Left forelimb (tissue), 1 donor: ENCODE data around the gene FAM241B.

ENCODE experiments used
- DNase-seq: peaks from one replicate; pipeline ENCODE4 v3.0.0-alpha.2; 2018; ENCODE audit warnings: low spot score

The FAM241B gene, protein sequence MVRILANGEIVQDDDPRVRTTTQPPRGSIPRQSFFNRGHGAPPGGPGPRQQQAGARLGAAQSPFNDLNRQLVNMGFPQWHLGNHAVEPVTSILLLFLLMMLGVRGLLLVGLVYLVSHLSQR

DNA sequence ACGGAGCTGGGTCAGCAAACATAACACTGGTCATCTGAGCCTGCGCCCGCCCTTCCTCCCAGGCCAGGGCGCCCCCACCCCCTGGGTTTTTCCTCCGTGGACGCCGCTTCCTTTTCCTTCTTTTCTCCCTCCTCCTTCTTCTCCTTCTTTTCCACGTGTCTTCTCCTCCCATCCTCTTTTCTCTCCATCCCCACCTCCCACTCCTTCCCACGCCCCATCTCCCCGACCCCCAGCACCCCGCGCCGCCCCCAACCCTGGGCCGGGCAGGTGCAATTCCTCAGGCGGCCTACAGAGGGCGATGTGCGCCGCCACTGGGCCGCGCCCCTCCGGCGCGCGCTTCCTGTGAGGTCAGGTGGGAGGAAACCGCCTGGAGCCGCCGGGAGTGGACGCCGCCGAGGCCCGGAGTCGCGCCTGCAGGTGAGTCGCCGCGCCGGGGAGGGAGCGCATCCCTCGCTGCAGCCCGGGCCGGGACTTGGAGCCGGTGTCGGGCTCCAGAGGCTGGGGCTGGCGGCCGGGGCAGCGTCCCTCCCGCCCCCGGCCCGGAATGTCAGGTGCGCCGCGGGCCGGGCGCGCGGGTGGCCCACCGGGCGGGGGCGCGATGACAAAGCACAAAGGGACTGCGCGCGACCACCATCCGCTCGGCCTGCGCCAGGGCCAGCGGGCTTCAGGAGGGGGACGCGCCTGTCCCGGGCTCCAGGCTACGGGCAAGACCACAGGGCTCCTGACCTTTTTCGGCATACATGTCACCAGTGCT, at the start of gene FAM241B:
Gene FAM241B, plus strand, starts transcription at position 351 of the 754 bp plus-strand sequence. CDS start 1,497 bp downstream, outside the sequence.
- no peak for DNase-seq

DNA sequence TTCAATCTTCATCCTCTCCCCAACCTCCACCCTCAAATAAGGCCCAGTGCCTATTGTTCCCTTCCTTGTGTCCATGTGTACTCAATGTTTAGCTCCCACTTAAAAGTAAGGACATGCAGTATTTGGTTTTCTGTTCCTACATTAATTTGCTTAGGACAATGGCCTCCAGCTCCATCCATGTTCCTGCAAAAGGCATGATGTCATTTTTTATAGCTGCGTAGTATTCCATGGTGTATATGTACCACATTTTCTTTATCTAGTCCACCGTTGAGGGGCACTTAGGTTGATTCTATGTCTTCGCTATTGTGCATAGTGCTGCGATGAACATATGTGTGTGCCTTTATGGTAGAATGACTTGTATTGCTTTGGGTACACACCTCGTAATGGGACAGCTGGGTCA, 49.6 kb upstream of the FAM241B start:
- no peak for DNase-seq

DNA sequence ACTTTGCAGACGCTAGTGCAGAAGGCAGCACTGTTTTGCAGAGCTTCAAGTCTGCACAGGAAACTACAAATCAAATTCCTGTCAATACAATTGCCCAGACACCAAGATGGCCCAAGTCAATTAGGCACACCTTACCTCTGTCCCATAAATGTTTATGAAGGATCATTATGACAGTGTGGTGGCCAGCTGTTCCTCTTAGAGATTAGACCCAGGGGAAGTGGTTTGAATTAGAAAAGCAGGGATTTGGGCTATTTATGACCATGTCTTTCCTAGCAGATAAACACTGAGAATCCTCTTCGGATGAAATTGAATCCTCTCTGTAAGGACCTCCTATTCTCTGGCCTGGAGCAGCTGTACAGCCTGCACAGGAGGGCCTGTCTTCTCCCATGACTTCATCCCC, 46.9 kb upstream of the FAM241B start:
- DNase-seq: no peak

DNA sequence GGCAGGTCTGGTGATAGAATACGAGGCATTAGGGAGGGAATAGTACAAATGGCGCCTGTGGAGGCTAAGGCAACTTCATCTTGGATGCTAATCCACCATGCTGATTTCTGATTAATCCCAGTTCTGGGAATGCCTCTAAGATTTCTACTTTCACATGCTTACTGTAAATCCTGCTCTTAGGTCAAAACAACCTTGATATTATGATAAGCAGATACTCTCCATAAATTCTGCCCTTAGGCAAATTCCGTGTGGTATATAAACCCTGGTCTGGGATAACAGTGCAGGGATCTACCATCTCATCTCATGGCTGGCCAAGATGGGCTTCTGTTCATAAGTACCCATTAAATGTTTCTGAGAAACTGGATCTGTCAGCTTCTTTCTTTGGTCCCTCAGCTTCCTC, 45.4 kb upstream of the FAM241B start:
- no peak for DNase-seq

DNA sequence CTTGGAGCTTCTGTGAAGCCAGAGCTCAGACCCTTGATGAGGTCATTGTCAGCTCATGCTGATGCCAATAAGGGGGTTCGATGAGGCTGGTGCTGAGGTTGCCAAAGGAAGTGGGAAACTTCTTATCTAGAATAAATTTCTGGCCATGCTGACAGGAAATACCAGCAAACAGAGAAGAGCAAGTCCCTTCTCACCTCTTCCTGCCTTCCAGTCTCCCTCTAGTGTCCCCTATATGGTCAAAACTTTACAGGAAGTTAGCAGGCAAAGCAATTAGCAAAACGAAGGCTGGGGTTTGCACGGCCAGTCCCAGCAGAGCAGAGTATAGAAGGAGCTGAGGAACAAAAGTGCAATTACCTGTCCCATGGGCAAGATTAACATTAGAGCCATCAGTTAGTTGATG, 41.7 kb upstream of the FAM241B start:
- DNase-seq: no peak

DNA sequence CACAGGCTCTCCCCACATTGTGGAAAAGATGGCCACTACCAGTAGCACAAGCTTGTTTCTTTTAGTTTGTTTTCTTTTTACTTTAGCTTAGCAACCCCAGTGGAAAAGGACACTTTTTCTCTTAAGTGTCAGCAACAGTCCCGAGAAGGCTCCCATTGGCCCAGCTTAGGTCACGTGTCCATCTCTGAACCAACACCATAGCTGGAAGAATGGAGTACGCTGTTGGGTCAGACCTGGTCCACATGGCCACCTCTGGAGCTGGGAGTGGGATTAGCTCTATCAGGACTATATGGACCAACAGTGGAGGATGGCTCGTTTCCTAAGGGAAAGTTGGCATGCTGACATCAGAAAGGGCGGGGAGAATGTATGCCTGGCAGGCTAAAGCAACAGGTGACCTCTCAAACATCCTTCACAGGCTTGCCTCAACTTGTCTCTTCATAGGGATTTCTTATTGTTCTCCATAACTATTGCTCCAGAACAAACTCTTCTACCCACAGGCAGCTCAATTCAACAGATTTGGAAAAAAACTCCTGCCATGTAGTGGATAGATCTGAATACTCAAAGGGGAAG, 29.2 kb upstream of the FAM241B start:
- no peak for DNase-seq

DNA sequence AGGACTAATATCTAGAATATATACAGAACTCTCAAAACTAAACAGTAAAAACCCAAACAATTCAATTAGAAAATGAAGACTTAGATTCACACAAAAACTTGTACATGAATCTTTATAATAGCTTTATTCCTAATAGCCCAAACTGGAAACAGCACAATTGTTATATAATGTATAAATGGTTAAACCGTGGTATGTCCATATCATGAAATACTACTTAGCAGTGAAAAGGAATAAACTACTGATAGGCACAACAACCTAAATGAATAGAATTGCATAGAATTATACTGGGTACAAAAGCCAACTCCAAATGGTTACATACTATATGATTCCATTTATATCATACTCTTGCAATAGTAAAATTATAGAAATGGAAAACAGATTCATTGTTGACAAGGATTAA, 21.0 kb upstream of the FAM241B start:
- DNase-seq: no peak

DNA sequence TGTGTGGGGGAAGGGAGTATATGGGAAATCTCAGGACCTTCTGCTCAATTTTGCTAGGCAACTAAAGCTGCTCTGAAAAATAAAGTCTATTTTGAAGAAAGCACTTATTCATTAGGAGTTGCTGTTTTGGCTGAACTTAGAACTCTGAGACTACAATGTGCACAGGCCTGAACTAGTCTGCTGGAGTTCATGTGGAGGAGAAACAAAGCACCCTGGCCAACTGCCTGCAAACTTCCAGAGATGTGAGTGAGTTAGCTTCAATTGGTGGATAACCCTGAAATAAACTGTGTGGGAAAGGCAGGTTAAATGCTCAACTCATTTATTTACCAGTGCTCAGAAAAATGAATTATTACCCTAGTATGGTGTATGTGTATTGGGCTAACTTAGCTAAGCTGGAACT, 17.3 kb upstream of the FAM241B start:
- no peak for DNase-seq

DNA sequence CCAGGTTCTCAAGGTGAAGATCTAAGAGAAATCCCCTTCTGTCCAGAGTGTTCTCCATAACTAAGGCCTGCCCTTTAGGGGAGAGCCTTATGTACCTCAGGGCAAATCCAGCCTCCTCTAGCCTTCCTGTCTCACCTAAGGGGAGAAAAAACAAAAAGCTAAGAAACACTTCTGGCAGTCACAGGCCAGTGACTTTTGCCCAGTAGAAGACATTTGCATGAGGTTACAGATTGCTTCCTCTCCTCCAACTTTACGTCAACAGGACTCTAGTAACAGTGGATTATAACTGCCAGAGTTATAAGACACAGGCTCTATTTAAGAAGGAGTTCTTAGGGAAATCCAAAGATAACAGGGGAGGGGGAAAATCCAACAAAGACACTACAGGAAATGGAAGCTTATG, 15.9 kb upstream of the FAM241B start:
- no peak for DNase-seq

DNA sequence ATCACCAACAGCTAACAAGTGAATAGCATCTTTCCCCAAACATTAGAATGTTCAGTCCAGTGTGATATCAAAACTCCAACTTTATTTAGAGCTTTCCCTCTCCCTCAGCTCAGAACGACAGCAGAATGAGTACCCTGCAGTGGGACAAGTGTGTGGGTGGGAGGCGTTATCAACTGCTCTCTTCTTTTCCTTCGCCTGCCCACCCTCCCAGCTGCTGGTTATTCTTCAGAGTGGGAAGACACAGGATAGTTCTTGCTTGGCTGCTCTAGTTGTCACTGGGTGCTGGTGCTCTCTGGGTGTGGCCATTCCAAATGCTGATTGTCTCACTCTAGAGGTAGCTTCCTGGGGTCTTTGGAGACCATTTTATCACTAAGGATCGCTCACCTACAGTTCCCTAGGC, 13.7 kb upstream of the FAM241B start:
- DNase-seq: no peak

DNA sequence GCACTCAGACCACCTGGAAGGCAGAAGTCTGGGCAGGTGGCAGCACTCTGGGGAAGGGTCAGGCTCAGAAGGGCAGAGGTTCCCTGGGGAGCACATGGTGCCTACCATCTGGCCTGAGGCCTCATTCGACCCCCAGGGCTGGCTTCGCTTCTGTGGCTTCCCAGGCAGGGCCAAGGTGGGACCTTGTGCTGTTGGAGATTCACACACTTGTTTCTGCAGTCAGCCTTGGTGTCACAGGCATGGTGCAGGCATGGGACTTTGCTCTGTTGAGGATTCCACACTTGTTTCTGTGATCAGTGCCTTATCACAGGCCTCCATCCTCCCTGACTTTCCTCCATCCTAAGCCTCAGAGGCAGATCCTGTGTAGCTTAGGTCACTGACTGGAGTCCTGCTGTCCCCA, 11.3 kb upstream of the FAM241B start:
- DNase-seq: no peak

DNA sequence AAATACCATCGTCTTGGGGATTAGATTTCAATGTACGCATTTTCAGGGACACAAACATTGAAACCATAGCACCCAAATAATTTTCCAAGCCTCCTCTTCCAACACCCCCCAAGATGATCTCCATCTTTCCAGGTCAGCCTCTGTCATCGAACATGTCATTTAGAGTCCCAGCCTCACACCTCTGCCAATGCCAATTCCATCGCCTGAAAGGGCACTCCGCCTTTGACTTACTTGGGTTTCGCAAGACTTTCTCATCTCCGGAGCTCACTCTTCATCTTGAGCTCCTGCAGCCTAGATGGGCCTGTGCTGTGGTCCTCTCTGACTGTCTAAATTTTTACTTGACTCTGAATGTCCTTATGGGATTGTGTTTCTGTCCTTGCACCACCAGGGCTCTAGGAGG, 10.4 kb upstream of the FAM241B start:
- DNase-seq: no peak

DNA sequence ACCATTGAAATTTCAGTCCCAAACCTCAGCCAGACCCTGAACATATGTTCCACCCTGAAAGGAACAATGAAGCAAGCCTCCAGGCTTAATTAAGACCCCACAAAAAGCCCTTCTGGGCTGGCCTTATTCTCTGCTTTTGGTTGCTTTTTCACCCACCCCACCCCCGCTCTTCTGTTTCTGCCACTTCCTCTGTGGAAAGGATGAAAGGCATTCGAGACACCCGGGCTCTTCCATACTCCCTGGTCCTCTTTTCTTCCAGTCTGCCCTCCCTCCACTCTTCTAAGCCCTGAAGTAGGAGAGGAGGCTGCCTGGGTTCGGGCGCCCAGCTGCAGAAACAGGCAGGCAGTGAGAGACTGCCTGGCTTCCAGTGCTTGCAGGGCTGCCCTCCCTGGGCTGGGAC, 9.4 kb upstream of the FAM241B start:
- DNase-seq: no peak

DNA sequence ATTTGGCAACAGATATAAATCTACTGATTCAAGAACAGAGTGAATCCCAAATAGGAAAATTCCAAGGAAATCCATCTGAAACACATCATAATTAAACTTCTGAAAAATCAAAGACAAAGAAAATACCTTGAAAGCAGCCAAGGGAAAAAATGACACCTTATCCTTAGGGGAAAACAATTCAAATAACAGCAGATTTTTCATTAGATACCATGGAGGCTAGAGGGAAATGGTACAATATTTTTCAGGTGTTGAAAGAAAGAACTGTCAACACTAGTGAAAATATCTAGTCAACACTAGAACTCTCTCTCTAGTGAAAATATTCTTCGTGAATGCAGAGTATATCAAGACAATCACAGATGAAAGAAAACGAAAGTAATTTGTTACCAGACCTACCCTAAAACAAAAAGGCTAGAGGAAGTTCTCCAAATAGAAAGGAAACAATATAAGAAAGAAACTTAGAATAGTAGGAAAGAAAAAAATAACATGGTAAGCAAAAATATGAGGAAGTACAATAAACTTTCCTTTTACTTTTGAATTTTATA, 5.7 kb upstream of the FAM241B start:
- DNase-seq: no peak

DNA sequence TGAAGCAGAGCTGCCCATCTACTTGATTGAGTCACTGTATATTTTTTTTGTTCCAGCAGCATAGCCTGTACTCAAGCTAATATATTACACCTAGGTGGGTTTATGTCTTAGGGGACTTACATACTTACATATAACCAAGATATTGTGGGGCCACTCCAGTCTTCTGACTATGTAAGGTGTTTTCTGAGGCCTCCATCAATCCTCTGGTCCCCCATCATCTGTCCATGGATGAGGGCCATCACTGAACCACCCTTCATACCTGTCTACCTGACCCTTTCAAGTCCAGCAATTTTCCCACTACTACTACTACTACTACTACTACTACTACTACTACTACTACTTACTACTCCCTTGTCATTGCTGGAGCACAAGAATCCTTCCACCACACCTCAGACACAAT, 3.2 kb upstream of the FAM241B start:
- DNase-seq: no peak

DNA sequence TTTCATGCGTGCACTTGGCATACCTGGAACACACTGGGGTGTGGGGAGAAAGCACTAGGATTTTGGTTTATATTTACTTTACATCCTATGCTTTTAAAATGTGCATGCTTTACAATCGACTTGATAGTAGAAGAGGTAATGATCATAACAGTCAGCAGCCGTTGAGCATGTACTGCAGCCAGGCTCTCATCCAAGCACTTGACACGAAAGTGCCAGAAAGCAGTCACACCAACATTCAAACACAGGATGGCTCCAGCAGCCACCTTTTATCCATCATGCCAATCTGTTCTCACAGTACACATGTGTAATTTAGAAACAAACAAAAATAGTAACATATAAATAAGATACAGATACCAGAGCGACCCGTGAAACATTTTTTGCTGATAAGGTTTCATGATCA, 1.2 kb upstream of the FAM241B start:
- no peak for DNase-seq

DNA sequence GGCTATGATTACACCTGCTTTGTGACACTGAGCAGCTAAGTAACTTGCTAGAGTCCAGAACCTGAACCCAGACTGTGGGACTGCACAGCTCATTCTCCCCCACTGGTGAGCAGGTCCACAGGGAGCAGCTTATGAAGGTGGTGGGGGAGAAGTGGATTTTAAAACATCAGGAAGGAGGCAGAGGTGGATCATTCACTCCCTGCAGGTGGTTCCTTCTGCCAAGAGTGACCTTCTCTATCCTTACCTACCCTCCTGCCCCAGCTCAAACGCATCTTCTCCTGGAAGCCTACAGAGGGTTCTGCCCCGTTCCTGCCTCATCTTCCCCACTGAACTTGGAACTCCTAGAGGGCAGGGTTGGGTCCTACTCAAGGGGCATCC, 539 bp upstream of the FAM241B start:
- no peak for DNase-seq

DNA sequence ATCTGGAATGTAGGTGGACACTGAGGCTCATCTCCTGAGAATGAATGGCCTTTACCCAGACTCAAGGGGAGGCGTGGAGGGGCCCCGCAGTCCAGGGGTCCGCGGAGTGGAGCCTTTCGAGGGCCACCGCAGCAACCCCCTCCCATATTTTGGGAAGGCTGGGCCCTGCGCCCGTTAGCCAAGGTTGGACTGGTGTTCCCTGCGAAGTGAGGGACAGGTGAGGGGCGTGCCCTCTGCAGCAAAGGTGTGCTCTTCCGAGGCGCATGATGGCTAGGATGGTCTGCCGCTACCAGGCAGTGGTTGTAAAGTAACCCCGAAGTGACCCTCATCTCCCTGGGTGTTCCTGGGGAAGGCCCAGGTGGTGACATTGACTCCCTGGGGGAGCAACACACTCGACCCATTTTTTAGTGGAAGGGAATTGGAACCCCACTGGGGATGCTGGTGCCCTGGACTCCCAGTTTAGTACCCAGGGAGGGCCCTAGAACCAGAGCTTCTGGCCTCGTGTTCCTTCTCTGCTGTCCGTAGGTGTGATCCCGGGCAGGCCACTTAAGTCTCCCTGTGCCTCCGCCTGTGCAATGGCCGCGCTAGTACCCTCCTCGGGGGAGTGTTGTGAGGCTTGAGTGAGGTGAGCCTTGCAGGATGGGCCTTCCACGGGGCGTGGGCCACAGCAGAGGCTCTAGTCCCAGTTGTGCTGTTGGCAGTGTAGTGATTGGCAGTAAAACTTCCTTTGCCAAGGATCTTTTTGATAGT, 779 bp downstream of the FAM241B start:
- DNase-seq: no peak

DNA sequence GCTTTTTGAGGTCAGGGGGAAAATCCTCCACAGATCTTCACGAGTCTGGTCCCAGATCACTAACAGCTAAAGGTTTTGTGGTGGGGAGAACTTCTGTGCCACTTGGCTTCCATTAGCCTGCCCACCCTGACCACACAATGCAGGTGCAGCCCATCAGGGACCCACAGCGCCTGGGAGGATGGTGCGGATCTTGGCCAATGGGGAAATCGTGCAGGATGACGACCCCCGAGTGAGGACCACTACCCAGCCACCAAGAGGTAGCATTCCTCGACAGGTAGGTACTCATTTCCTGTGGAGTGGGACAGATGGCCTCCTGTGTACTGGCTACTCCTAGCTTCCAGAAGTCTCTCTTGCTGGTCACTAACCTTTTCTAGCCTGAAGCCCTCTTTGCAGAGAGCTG, 1.5 kb downstream of the FAM241B start:
- no peak for DNase-seq

DNA sequence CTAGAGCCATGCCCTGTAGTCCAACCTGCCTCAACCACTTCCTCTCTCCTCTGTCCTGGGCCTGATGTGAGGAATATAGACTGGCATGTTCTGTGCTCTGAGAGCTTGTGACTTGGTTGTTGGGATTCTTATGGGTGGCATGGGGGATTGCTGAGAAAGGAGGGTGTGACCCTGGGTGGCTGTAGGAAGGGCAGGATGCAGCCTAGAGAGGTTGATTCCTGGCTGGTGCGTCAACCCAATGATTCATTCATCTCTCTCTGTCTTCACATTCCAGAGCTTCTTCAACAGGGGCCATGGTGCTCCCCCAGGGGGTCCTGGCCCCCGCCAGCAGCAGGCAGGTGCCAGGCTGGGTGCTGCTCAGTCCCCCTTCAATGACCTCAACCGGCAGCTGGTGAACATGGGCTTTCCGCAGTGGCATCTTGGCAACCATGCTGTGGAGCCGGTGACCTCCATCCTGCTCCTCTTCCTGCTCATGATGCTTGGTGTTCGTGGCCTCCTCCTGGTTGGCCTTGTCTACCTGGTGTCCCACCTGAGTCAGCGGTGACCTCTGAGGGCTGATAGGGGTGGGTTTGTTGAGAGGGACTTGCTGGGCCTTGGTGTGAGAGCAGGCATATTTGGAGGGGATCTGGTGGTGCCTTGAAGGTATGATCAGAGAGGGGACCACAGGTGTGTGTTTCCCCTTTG, 2.6 kb downstream of the FAM241B start:
- DNase-seq: no peak

DNA sequence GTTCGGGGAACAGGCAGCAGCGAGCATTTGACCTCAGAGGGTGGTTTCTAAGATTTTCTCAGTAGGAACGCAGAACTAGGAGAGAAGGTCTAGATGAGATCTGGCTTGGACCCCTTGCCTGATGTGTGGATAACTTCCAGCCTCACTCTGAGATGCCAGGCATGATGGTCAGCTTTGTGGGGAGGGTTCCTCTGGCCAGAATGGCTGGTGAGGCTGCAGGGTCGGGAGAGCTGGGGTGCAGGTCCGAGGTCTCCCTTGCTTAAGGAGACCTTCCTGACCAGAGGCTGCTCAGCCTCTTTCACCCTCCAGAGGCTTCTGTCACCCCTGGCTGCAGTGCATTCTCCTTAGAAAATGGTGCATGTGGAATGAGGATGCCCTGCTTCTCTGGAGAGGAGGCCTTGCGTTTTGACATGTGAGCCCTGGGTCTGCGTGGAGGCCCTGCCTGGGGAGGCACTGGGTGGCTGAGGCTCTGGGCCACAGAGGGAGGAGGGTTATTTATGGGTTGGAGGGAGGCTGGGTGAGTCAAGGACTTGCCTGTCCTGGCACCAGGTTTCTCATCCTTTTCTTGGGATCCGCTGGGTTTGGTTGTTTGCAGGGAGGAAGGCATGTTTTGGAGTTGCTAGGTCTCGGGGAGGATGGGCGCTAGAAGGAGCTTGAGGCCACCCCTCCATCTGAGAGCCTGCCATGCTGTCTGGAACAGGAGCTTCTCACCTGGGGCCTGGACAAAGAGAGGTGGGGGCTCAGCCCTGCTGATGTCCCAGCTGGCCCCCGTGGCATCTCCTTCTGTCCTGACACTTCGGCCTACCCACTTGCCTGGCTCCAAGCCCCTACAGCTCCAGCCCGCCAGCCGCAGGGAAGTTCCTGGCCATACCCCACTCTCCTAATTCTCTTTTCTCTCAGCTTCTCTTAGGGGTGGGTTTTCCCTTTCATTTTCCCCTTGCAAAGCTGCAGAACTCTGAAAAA, 3.9 kb downstream of the FAM241B start:
- DNase-seq: peak; percentile 60
